Epidermal melanocyte (primary cell): ENCODE results near the gene CERK.

ENCODE experiments used
- DNase-seq: peaks from one replicate; pipeline ENCODE4 v3.0.0; 2011; ENCODE audit warnings: low spot score; ENCODE audit not compliant: insufficient read length

Gene CERK

DNA sequence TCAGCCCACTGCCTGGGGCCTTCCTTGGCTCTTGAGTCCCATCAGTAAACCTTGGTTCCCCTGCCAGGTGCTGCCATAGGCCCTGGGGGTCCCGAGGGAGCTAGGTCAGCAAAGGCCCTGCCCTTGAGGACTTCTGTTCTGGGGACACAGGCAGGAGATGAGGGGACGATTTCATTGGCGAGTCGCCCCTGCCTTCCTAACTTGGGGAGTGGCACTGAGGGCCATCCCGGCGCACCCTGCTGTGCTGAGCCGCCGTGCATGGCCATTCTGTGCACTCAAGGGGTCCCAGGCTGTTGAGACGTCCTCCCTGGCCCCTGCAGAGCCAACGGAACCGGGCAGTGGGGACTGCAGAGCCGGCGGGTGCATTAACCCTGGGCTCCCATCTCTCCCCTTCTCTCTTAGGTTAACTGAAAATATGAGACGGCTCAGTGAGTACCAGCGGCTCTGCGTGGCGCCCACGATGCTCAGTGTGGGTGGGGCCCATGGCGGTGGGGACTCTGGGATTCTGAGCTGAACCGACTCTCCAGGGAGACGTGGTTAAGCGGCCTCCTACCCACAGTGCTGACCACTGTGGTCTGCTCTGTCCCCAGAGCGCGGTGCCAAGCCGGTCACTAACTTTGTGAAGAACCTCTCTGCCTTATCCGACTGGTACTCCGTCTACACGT lies 74.5 kb downstream of the CERK start:
- no peak for DNase-seq

GRCh38 chr22:46663001-46663400 lies 75.1 kb downstream of the CERK start:
- DNase-seq: no peak

DNA sequence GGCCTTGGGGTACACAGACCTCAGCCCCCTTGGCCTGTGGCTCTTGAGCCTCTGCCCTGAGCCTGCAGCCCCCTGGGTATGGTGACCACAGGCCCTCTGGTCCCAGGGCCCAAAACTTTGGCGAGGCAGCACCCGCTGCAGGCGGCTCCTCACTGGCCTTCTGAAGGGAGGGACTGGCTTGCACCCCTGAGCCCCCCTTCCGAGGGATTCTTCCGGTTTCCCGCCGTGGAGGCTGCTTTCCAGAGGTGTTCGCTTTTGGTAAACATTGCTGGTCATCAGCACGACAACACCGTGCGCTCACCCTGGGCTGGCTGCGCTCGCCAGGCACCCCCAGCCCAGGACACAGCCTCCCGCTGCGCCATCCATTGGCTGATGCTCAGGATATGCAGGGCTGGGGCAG lies 75.8 kb downstream of the CERK start:
- DNase-seq: no peak

- no peak for DNase-seq
These were observed 76.7 kb downstream of the CERK start for GRCh38 chr22:46661221-46661851.

- DNase-seq: no peak
These were observed 77.3 kb downstream of the CERK start for GRCh38 chr22:46660604-46661201.

- DNase-seq: no peak
These were observed 78.3 kb downstream of the CERK start for GRCh38 chr22:46659791-46660186.

DNA sequence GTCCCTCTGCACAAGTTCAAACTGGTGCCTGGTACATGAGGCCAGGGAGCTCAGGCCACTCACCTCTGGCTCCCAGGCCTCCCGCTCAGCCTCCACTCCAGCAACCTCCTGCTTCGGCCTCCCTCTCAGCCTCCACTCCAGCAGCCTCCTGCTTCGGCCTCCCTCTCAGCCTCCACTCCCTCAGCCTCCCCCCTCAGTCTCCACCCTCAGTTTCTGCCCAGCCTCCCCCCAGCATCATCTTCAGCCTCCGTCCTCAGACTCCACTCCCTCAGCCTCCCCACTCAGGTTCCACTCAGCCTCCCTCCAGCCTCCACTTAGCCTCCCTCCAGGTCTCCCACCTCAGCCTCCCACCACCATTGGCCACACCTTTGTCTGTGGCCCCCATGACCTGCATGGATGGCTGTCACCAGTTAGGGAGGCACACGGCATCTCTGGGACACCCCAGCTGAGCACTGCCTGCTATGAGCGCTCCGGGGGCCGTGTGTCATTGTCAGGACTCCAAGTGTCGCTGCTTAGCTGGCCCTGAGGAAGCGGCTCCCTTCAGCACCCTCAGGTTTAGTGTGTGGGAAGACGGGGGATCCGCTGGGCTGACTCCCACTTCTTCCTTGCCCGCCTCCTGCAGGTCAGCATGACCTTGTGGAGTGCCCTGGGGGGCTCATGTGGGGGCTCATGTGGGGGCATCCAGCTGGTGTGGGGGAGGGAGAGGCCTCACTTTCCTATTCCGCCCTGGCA lies 78.8 kb downstream of the CERK start:
- no peak for DNase-seq

- no peak for DNase-seq
These were observed 79.8 kb downstream of the CERK start for GRCh38 chr22:46657996-46658947.

DNA sequence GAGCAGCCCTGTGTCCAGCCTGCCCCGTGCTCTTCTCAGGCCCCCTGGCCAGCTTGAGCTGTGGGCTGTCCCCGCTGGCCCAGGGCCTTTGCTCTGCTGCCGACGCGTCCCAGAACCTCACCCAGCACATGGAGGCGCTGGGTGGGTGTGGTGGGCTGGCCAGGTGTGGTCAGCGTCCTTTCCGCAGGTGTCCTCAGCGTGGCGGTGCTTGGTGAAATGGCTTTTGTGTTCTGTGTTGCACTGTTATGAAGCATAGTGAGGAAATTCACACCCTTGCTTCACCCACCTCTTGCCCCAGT lies 80.4 kb downstream of the CERK start:
- no peak for DNase-seq

DNA sequence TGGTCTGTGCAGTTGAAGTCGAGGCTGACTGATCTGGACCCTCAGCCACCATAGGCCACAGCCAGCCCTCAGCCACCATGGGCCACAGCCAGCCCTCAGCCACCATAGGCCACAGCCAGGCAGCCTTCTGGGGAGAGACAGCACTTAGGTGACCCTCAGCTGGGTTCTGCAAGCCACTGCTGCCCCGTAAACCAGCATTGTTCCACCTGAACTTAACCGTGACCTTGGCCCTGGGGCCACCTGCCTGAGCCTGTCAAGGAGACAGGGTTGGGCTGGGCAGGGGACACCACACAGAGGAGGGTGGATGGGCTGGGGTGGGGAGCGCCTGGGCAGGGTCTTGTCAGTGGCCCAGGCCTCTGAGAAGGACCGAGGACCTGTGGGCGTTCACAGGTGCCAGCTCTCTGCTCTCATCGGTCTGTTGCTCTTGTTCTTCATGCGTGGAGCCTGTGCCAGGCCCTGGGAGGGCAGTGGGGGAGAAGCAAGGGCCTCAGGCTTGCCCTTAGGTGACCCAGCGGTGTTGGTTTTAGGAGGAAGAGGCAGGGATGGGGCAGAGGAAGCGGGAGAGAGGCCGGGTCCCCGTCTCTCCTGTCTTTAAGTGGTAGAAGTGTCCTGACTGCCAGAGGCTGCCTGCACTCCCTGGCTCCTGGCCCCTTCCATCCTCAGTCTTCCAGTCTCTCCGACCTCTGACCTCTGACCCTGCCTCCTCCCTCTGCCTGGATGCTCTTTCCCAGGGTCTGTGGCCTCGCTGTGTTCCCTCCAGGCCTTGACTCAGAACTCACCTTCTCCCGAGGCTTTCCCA lies 81.0 kb downstream of the CERK start:
- no peak for DNase-seq

- DNase-seq: no peak
These were observed 82.0 kb downstream of the CERK start for GRCh38 chr22:46655861-46656608.

DNA sequence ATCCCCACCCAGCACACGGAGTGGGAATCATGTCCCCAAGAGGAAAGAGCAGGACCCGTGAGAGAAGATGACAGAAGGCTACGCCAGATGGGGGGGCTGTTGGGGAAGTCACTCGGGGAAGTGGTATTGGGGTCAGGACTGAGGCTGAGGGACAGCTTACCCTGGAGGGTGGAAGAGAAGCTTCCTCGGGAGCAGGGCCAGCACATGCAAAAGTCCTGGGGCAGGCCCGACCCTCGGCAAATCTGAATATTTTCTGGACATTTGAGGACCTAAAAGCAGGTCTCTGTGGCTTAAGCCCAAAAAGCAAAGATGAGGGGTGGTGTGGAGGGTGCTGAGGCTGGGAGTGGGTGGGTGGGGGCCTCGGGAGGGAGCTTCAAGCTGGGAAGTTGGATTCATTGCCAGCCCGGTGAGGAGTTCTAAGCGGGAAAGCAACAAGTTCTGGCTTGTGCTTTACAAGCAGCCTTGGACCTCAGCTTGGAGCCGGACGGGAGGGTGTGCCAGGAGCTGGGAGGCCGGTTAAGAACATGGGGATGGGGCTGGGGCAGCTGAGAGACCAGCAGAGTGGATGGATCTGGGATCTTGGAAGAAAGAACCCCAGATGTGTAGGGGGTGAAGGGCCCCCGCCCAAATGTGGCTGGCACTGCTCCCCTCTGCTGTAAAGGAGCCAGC lies 83.0 kb downstream of the CERK start:
- DNase-seq: no peak

- no peak for DNase-seq
These were observed 83.6 kb downstream of the CERK start for GRCh38 chr22:46654426-46654825.

DNA sequence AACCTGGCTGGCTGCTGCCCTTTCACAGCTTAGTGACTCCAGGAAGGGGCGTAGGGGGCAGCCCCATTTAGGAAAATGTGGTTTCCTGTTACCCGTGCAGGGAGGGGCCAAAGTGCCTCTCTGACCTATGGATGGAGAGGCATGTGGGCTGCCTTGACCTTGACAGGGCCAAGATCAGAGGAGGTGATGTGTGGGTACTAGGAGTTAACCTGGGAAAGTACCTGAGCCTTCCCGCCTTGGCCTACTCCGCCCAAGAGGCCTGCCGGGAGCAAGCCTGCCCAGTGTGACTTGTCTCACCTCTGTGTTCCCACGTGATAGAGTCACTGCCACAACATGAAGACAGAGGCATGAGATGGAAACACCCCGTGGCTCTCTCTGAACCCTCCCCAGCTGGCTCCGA lies 84.5 kb downstream of the CERK start:
- no peak for DNase-seq

- DNase-seq: no peak
These were observed 85.2 kb downstream of the CERK start for GRCh38 chr22:46652847-46653331.

GRCh38 chr22:46652081-46652846 lies 85.8 kb downstream of the CERK start:
- DNase-seq: no peak

GRCh38 chr22:46651316-46651715 lies 86.7 kb downstream of the CERK start:
- no peak for DNase-seq

- no peak for DNase-seq
These were observed 87.8 kb downstream of the CERK start for GRCh38 chr22:46650078-46650810.
